GM12878 (cell line): ENCODE data around the gene ANKRD6. TPM values are rescaled to one million over a fixed set of nuclear protein-coding genes. Genes with fewer than 3 reads are reported as not detected.

ENCODE experiments used
- ATAC-seq: fragments of 200-7000 bp; cut with Tn5 transposase; 3 replicates; pipeline ENCODE4 v1.9.1; 2020; ENCODE audit warnings: mild to moderate bottlenecking, moderate library complexity
- BruUV-seq: library from RNA; stranded (reverse); fragments of 400-500 nt; replicated peaks from 2 replicates; lab custom pipeline; 2021; lab: Mats Ljungman, UMichigan
- CTCF ChIA-PET: fragments of 300-600 bp; sonication (Branson Sonifier 250); formaldehyde crosslinking; extraction: SDS; loops from one replicate; lab custom pipeline; 2021; ENCODE audit warnings: inconsistent platforms; lab: Yijun Ruan, JAX
- POLR2A ChIA-PET: fragments of 350-600 bp; formaldehyde crosslinking; extraction: SDS; loops from one replicate; lab custom pipeline; 2021; ENCODE audit warnings: inconsistent platforms; lab: Charles Lee
- RAD21 ChIA-PET: fragments of 300-600 bp; sonication (Branson Sonifier 250); formaldehyde crosslinking; loops from one replicate; lab custom pipeline; 2023; ENCODE audit warnings: antibody characterized with exemption; ENCODE audit not compliant: unreplicated experiment; lab: Charles Lee
- SMC1A ChIA-PET: fragments of 300-600 bp; sonication (Branson Sonifier 250); formaldehyde crosslinking; loops from one replicate; lab custom pipeline; 2023; ENCODE audit not compliant: unreplicated experiment, uncharacterized antibody; lab: Charles Lee
- DNase-seq: peaks from one replicate; pipeline ENCODE4 v3.0.0-alpha.2; 2011; ENCODE audit warnings: low read depth, low spot score
- FAIRE-seq: peaks from 3 replicates; lab custom pipeline; 2011; peaks lifted over from hg19 to GRCh38; lab: Jason Lieb, UNC
- H2AFZ ChIP-seq: 2 replicates; pipeline ENCODE4 v1.6.0; 2011; ENCODE audit warnings: low read depth, low read length, control low read depth; ENCODE audit not compliant: control insufficient read depth
- H3K27ac ChIP-seq: 2 replicates; pipeline ENCODE4 v1.5.1; 2011; ENCODE audit warnings: control low read depth; ENCODE audit not compliant: control insufficient read depth, insufficient read depth
- H3K27me3 ChIP-seq, 2 experiments: replicated peaks in 1 of 2; 2 replicates each; pipeline versions ENCODE4 v1.6.0 to v1.6.1; 2011; ENCODE audit warnings: low read length in 1 of 2; ENCODE audit not compliant: control insufficient read depth in 2 of 2, insufficient read depth in 2 of 2
- H3K36me3 ChIP-seq, 2 experiments: 2 replicates each; pipeline ENCODE4 v1.5.1; 2011; ENCODE audit warnings: low read length in 1 of 2; ENCODE audit not compliant: control insufficient read depth in 2 of 2, insufficient read depth in 2 of 2
- H3K4me1 ChIP-seq: 2 replicates; pipeline ENCODE4 v1.6.1; 2011; ENCODE audit warnings: mild to moderate bottlenecking, low read length, moderate library complexity, mixed read lengths; ENCODE audit not compliant: control insufficient read depth, insufficient read depth
- H3K4me2 ChIP-seq: 2 replicates; pipeline ENCODE4 v1.6.0; 2011; ENCODE audit warnings: control low read depth; ENCODE audit not compliant: control insufficient read depth, insufficient read depth
- H3K4me3 ChIP-seq: fragments of 200-600 bp; sonication (generic); 2 replicates; pipeline ENCODE4 v1.5.1; 2016
- H3K79me2 ChIP-seq: 2 replicates; pipeline ENCODE4 v1.6.0; 2011; ENCODE audit warnings: low read length; ENCODE audit not compliant: control insufficient read depth, insufficient read depth
- H3K9ac ChIP-seq: 2 replicates; pipeline ENCODE4 v1.8.0; 2011; ENCODE audit warnings: low read length, control low read depth, mixed read lengths; ENCODE audit not compliant: control insufficient read depth, insufficient read depth
- H3K9me3 ChIP-seq: replicated peaks from 3 replicates; pipeline ENCODE4 v1.5.1; 2011; ENCODE audit warnings: mild to moderate bottlenecking, low read length; ENCODE audit not compliant: control insufficient read depth, insufficient read depth
- H4K20me1 ChIP-seq: 2 replicates; pipeline ENCODE4 v1.6.0; 2011; ENCODE audit not compliant: control insufficient read depth, insufficient read depth
- ASH2L ChIP-seq: fragments of 300-600, 200-600 bp; sonication (generic); IDR thresholded peaks from 2 replicates; pipeline ENCODE4 v1.6.1; 2017; ENCODE audit warnings: low read depth, mild to moderate bottlenecking, borderline replicate concordance
- FOXK2 ChIP-seq: fragments of 450-650 bp; IDR thresholded peaks from 2 replicates; pipeline ENCODE4 v1.6.1; 2017; ENCODE audit warnings: mild to moderate bottlenecking, moderate library complexity
- KDM1A ChIP-seq: fragments of 200-600 bp; sonication (generic); IDR thresholded peaks from 2 replicates; pipeline ENCODE4 v1.6.1; 2016; ENCODE audit warnings: borderline replicate concordance
- MEF2B ChIP-seq: fragments of 450-650 bp; IDR thresholded peaks from 2 replicates; pipeline ENCODE4 v1.6.1; 2018; ENCODE audit warnings: mild to moderate bottlenecking, moderate library complexity; ENCODE audit not compliant: partially characterized antibody, poor library complexity, severe bottlenecking
- MLLT1 ChIP-seq: fragments of 450-650 bp; IDR thresholded peaks from 2 replicates; pipeline ENCODE4 v1.6.1; 2016; ENCODE audit warnings: mild to moderate bottlenecking
- PAX8 ChIP-seq: fragments of 450-650 bp; IDR thresholded peaks from 2 replicates; pipeline ENCODE4 v1.6.1; 2017; ENCODE audit warnings: mild to moderate bottlenecking, moderate library complexity
- PKNOX1 ChIP-seq: fragments of 450-650 bp; IDR thresholded peaks from 2 replicates; pipeline ENCODE4 v1.6.1; 2016; ENCODE audit warnings: mild to moderate bottlenecking
- POLR2A ChIP-seq: IDR thresholded peaks from 2 replicates; pipeline ENCODE4 v1.6.1; 2011; ENCODE audit warnings: low read depth, mild to moderate bottlenecking, low read length
- RAD51 ChIP-seq: fragments of 450-650 bp; IDR thresholded peaks from 2 replicates; pipeline ENCODE4 v1.6.1; 2016; ENCODE audit warnings: moderate library complexity, mild to moderate bottlenecking, inconsistent platforms
- RUNX3 ChIP-seq: IDR thresholded peaks from 2 replicates; pipeline ENCODE4 v1.6.1; 2012; ENCODE audit warnings: low read length, inconsistent platforms
- TCF3 ChIP-seq: IDR thresholded peaks from 2 replicates; pipeline ENCODE4 v1.6.1; 2012; ENCODE audit warnings: low read depth, mild to moderate bottlenecking, low read length, borderline replicate concordance; ENCODE audit not compliant: insufficient read depth
- ZNF687 ChIP-seq: fragments of 450-650 bp; IDR thresholded peaks from 2 replicates; pipeline ENCODE4 v1.6.1; 2017; ENCODE audit warnings: mild to moderate bottlenecking, moderate library complexity
- WGBS: methylation state at CpG from one replicate; pipeline ENCODE4 v1.1.6; 2016; ENCODE audit warnings: low lambda C conversion rate; ENCODE audit not compliant: insufficient replicate concordance, insufficient coverage; ENCODE audit errors: missing lambda C conversion rate; 5-methylcytosine and 5-hydroxymethylcytosine counted together
- in situ Hi-C: fragments of 300-500 bp; cut with MboI; formaldehyde crosslinking; loops from 9 replicates; pipeline ENCODE4 v1.14.3; 2018; ENCODE audit warnings: mixed read lengths
- intact Hi-C: fragments of 100-400 bp; cut with micrococcal nuclease; formaldehyde crosslinking; loops from one replicate; pipeline ENCODE4 v1.14.2; 2022; ENCODE audit not compliant: unreplicated experiment
- polyA plus RNA-seq, 11 experiments: library from polyadenylated mRNA; depleted of rRNA in 4 of 11; unstranded in 6 of 11; stranded (reverse) in 5 of 11; fragments of >200 nt; fragmentation: Nextera tagmentation in 4 of 11; fragmentation: Illumina TruSeq in 1 of 11; extraction: Ambion mirVana in 4 of 11; extraction: Trizol in 1 of 11; gene quantifications; 1 replicate in 1 of 11; 2 replicates in 10 of 11; pipeline versions ENCODE4 v1.2.1 to v1.2.3, GENCODE V29; 2011 to 2016; ENCODE audit warnings: inconsistent platforms in 2 of 11, missing spikeins in 2 of 11, low read depth in 1 of 11
- total RNA-seq, 4 experiments: library from RNA; depleted of rRNA in 3 of 4; stranded (reverse); fragments of >200 nt in 3 of 4; fragmentation: Illumina TruSeq in 1 of 4; extraction: Trizol in 1 of 4; gene quantifications; 2 replicates each; pipeline versions ENCODE4 v1.2.1 to v1.2.3, GENCODE V29; 2013 to 2021

ANKRD6 gene
- total and polyA plus RNA-seq, 10 of the 15 experiments (the other 5 are each of a cell fraction or from before 2014, with no cell fraction given), result 0.03 to 0.90 (median 0.38) TPM

- CTCF ChIA-PET, result interaction anchor here (1.3 kb wide), 1 partner anchor 16 kb away, joined by 3 read pairs; no protein-coding TSS in a partner anchor
- intact Hi-C loops (no loop called here), in situ Hi-C loops (no loop called here)
- POLR2A ChIA-PET, result no interaction called here
- no peak overlapping the region for H3K9ac ChIP-seq
- DNase-seq (no peak), FAIRE-seq (no peak), ATAC-seq (no peak)
- no peaks in the 10 kb centered on the region for H3K4me1 ChIP-seq
- no peak overlapping the region for H3K4me3 ChIP-seq
- WGBS, result 47% methylated on average over 8 of the region's 8 CpGs
- H3K36me3 ChIP-seq, result no peaks in the 10 kb centered on the region
- H2AFZ ChIP-seq, result no peak overlapping the region
- SMC1A ChIA-PET, result no interaction called here
- no peaks in the 10 kb centered on the region for H4K20me1 ChIP-seq
- no peak for TF ChIP-seq KDM1A
- no peak for TF ChIP-seq PKNOX1
- TF ChIP-seq MLLT1, result no peak
- no peak for TF ChIP-seq ZNF687
- no peak for TF ChIP-seq ASH2L
- no peak for TF ChIP-seq RUNX3
- TF ChIP-seq PAX8, result no peak
- no peak for TF ChIP-seq FOXK2
- TF ChIP-seq TCF3, result no peak
- no peak for TF ChIP-seq RAD51
- TF ChIP-seq MEF2B, result no peak
- no peak for TF ChIP-seq POLR2A
- RAD21 ChIA-PET, result no interaction called here
- H3K4me2 ChIP-seq, result no peak overlapping the region
- no peaks in the 10 kb centered on the region for H3K79me2 ChIP-seq
- no TSS peak for BruUV-seq
- no peak overlapping the region for H3K27ac ChIP-seq
- no peaks in the 10 kb centered on the region; a peak in 1 of 4 replicates for H3K27me3 ChIP-seq
- H3K9me3 ChIP-seq, result no peaks in the 10 kb centered on the region
Observed at GRCh38 chr6:89508755-89509563, 76.0 kb downstream of the ANKRD6 start.
